GF-D8 (cell line): ENCODE measurements around the gene PANK4.

Source experiments
- DNase-seq: peaks from one replicate; lab custom pipeline; 2025; lab: John Stamatoyannopoulos, UW

PANK4 gene

DNA sequence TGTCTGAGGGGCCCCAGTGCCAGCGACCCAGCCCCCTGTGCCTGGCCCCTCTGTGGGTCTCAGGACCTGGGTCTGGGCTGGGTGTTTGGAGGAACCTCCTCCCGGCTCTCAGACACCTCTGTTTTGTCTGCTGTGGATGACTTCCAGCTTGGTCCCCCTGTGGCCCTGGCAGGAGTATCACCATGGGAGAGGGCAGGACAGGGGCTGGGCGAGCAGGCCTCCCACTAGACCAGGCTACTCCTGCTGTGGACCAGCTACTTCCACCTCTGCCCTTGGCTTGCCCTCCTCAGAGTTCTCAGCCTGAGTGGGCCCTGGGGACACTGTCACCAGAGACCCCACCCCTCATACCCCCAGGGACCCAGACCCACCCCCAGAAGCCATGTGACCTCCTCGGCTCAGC lies 28.5 kb downstream of the PANK4 start:
- no peak for DNase-seq

DNA sequence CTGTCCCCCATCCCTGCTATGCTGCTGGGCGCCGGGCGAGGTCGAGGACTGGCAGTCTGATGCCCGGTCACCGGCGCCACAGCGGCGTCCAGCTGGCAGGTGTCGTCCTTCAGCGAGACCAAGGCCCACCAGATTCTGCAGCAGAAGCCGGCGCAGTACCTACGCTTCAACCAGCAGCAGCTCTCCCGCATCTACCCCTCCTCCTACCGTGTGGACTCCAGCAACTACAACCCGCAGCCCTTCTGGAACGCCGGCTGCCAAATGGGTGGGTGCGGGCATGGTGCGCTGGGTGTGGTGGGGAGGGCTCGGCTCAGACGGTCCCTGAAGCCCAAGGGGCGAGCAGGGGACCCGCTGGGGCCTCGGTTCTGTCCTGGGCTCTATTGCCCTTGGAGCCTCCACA lies 29.6 kb downstream of the PANK4 start:
- no peak for DNase-seq

DNA sequence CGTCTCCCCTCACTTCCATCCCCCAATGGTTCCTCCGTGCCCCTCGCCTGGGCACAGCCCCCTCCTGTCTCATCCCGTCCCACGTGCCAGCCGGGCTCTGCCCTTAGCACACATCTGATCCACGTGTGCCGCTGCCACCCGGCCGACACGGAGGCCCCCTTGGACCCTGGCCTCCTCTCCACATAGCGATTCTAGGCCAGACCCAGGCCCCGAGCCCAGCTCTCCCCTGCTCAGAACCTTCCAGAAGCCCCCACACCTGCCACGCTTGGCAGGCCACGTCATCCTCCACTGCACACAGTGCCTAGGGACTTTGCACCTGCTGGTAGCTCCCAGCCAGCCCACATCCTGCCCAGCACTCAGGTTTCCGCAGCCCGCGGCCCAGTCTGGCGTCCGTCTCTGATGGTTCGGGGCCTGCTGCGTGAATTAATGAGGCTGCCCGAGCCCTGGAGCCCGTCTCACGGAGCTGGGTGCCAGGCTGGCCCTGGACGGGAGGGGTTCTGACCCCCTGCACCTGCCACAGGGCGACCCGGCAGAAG lies 30.2 kb downstream of the PANK4 start:
- DNase-seq: no peak

DNA sequence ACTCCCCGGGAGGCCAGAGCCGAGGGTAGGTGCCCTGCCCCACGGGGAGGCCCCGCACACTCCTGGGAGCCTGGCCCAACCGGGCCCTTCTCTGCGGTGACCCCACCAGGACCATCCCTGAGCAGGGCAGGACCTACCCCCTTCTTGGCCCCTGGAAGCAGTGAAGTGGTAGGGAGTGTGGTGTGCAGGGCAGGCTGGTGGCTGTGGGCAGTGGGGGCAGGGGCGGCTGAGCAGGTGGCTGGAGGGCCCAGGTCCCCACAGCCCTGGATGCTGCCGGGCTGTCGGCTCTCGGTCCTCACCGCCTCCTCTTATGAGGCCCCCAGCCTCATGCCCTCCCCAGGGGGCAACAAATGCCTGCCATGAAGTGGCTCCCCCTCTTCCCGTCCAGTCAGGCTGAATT lies 30.9 kb downstream of the PANK4 start:
- DNase-seq: no peak

DNA sequence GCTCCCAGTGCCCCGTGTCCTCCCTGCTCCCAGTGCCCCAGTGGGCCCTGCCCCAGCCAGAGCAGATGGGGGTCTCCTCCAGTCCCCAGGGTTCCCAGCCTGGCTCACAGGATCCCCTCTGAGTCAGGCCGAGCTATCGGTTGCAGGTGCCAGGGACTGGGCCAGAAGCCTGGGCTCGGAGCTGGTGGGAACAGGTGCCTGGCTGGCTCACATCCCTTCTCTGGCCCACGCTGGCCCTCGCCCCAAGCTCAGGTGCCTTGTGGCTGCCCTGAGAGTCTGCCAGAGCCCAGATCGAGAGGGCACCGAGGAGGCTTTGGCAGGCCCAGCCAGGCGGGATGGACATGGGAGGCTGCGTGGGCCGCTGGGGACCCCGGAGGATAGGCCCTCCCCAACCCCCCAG lies 31.4 kb downstream of the PANK4 start:
- no peak for DNase-seq

DNA sequence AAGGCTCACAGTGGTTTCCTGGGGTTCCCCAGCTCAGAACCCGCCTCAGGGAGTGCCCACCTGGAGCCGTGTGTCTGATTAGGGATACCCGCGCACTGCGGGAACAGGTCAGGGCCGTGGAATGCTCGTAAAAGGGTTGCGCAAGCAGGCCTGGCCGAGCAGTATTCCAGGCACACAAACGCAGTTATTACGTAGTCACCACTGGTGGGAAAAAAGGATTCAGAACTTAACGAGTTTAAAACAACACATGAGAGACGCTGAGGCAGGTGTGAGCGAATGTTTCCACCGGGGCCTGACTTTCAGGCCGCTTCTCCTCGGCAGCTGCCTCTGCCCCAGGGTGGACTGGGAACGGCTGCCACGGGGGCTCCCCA lies 32.1 kb downstream of the PANK4 start:
- DNase-seq: no peak

DNA sequence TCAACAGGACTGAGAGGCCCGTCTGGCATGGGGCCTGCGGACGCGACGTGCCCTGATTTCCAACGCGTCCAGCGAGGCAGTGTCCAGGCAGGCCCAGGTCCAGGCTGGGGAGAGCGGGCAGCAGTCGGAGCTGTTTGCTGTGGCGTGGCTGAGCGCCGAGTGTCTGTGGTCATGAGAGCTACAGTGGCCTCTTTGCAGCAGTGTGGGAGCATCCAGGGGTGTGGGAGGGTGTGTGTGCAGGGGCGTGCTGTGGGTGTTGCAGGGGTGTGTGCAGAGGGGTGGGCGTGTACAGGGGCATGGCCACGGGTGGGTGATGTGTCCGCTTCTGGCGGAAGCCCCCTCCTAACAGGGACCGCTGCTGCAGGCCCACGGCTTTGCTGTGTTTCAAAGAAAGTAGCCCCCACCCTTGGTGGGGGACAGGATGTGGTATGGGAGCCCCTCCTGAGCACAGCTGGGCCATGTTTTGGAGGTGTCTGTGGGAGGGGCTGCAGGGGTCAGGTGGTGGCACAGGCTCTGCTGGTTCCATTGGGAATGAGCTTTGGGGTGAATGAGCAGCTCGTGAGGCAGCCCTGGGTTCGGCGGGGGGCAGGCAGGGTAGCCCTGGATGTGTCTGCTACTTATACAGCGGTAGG lies 32.6 kb downstream of the PANK4 start:
- DNase-seq: no peak

DNA sequence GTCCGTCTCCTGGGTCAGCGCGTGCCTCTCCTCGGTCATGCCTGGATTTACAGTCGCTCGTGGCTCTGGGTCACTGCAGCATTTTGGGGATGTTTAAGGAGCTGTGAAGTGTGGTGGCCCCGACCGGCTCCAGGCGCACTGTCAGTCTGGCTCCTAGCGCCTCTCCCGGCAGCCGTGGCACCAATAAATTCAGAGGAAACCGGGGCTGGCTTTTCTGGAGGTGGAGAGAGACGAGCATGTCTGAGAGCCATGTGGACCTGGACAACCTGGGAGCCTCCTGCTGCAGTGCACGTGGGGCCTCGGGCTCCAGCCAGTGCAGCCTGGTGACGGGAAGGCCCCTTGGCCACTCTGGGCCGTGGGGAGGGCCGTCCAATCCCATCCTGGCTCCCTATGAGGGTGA lies 33.2 kb downstream of the PANK4 start:
- DNase-seq: no peak

DNA sequence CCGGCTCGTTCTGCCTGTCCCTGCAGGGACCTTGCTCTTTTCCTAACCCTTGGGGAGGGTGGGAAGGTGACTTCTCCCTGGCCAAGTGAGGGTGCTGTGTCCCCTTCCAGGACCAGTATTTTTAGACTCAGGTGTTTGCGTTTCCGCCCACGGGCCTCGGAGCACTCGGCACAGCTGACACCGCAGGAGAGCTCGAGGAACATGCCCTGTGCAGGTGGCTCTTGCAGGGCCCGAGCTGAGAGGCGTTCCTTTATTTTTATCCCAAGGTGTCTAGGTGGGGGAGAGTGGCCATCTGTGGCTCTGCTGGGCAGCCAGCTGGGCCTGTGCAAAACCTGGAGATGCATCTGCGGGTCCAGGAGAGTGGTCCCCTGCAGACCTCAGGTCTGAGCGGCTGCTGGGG lies 34.3 kb downstream of the PANK4 start:
- no peak for DNase-seq

DNA sequence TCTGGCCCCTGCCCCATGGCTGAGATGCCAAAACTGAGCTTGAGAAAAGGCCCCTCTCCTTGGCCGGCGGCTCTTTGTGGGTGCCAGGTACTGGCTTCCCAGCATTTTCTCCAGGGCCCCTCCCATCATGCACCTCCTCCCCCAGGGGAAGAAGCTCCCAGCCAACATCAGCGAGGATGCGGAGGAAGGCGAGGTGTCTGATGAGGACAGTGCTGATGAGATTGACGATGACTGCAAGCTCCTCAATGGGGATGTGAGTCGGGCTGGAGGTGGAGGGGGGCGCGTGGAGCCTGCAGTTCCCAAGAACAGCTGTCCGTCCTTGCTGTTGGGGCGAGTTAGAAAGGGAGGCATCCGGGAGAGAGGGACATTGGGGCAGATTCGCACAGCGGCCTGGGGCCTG lies 36.8 kb downstream of the PANK4 start:
- DNase-seq: no peak

DNA sequence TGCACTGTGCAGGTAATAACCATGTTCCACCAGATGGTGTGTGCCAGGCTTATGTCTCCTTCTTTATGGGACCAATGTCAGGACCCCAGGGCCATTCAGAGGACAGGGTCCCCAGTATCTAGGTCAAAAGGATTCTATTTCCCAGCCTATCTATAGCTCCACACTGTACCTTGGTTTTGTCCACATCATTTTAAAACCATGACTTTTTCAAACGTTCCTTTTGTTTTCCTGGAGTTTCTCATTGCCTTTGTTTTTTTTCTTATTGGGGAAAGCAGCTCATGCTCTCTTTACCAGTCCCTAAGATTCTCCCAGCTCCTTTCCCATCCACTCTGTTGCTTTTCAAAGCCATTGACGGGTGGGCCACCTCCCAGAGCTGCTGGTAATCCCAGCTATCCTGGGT lies 37.7 kb downstream of the PANK4 start:
- no peak for DNase-seq

DNA sequence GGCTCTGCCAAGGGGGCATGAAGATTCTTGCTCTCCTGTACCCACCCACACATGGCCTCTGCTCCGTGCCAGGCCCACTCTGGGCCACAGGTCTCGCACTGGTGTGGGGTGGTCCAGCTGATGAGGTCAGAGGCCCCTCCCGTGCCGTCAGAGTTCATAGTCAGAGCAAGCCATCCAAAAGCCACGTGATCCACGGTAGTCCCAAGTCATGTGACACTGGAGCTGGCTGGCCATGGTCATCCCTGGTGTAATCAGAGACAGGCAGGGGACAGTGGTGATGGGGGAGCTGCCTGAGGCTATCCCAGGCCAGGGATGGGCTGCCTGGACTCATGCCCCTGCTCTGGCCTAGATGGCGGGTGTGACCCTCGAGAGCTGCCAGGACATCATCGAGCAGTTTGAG lies 39.8 kb downstream of the PANK4 start:
- no peak for DNase-seq

DNA sequence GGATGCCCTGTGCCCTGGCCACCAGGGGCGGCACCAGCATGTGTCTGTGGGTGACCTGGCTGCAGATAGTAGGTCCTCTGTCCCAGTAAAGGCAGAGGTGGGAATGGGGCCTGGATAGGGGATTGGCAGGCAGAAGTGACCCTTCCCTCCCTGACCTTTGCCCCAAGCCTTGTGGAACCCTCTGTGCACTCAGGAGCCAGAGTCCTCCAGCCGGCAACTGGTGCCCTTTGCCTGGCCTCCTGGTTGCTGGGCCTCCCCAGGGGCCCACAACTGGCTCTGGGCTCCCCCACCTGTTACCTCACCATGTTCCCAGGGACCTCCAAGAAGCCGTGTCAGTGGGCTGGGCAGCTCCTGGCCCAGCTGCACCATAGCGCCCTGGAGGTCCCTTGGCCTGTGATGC lies 40.4 kb downstream of the PANK4 start:
- DNase-seq: no peak

DNA sequence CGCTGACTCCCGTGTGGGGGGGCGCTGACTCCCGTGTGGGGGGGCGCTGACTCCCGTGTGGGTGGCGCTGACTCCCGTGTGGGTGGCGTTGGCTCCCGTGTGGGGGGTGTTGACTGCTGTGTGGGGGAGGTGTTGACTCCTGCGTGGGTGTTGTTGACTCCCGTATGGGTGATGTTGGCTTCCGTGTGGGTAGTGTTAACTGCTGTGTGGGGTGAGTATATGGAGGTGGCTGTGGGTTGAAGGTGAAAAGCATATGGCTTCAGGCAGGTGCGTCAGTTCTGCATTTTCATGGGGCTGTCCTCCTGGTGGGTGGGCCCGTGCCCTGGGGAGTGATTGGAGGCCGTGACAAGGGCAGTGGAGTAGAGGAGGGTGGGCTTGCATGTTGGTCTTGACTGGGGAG lies 42.4 kb downstream of the PANK4 start:
- DNase-seq: no peak

DNA sequence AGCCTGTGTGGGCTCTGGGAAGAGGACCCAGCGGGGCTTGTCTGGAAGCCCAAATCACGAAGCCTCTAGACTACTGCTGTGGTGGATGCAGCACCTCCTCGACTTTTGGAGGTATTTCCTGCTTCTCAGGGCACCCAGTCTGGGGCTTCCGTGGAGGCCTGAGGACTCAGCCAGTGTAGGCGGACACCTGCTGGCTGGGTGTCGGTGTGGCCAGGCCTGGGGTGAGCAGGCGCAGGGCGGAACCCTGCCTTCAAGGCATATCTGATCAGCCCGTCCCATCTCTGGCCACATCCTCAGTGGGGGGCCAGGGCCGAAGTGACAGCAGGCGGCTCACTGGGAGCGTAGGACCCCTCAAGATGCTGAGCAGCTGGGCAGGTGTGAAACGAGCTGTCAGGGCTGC lies 43.4 kb downstream of the PANK4 start:
- DNase-seq: no peak

DNA sequence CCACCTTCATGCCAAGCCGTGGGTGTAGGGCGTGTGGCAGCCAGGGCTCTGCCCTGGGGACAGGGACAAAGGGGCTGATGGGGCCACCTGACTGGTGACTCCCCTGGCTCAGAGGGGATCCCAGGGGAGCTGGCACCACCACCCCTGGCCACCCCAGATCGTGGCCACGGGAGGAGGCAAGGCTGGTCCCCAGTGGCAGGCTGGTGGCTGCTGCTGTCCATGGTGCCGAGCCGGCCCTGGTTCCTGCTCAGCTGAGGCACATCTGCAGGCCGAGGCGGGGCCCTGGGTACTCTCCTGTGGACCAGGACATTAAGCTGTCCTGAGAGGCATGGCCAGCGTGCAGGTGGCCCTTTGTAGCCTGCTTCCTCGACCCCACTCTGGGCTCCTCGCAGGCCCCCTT lies 43.8 kb downstream of the PANK4 start:
- no peak for DNase-seq

DNA sequence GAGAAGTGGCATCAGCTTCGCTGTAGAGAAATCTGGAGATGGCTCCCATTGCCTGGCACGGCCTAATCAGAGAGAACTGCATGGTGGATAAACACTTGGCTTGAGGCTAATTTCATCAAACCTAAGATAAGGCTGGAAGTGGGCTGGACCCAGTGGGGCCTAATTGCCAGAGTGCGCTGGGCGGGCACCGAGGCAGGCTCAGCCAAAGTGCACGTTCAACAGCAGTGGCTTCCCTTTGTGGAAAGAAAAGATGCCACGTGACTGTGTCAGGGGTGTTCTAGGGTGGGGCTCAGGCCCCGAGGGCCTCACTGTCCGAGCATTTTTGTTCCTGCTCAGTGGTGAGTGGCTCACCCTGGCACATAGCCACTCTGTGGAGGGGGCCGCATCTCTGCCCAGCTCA lies 44.5 kb downstream of the PANK4 start:
- no peak for DNase-seq

DNA sequence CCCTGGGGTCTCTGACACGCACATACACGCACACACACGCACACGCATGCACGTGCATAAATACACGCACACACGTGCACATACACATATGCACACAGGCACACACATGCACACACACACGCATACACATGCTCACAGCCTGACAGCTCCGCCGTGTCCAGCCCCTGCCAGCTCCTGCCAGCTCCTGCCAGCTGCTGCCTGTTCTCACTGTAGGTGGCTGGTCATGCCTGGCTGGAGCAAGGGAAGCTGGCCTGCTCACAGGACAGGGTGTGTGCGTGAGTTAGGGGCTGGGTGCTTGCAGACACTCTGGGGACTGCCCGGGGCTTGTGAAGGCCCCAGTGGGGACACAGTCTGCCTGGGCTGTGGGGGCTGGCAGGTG lies 45.4 kb downstream of the PANK4 start:
- no peak for DNase-seq

DNA sequence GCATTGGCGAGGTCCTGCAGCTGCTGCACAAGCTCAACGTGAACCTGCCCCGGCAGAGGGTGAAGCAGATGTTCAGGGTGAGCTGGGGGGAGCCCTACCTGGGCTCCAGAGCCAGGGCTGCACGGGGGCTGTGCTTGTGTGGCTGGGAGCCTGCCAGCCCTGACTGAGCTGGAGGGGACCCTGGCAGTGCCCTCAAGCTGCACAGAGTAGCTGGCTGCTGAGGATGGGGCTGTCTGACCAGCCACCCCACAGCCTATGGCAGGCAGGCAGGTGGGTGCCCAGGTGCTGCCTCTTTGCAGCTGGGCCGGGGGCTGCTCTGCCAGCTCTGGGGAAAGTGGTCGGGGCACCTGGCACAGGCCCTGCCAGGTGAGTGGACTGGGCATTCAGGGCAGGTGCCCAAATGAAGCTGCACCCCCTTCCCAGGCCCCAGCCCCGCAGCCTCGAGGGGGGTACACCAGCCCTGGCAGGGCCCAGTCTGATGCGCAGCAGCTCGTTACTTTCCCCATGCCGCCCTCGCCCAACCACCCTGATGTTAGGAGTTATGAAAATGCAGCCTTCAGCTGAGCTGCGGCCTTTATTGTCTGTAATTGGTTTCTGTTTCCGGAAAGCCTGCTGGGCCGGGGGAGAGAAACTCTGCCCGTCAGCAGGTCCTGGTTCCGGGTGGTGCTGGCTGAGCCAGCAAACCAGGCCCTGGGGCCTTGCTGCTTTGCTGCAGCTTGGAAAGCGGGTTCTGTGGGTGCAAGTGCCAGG lies 46.0 kb downstream of the PANK4 start:
- no peak for DNase-seq

DNA sequence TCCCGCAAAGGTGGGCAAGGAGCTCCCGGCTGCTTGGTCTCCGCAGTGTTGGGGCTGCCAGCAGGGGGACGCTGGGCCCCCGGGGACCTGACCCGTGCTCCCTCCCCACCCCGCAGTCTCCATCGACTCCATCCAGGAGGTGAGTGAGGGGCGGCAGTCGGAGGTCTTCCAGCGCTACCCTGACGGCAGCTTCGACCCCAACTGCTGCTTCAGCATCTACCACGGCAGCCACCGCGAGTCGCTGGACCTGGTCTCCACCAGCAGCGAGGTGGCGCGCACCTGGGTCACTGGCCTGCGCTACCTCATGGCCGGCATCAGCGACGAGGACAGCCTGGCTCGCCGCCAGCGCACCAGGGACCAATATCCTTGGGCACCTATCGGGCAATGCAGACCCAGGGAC lies 46.8 kb downstream of the PANK4 start:
- no peak for DNase-seq

DNA sequence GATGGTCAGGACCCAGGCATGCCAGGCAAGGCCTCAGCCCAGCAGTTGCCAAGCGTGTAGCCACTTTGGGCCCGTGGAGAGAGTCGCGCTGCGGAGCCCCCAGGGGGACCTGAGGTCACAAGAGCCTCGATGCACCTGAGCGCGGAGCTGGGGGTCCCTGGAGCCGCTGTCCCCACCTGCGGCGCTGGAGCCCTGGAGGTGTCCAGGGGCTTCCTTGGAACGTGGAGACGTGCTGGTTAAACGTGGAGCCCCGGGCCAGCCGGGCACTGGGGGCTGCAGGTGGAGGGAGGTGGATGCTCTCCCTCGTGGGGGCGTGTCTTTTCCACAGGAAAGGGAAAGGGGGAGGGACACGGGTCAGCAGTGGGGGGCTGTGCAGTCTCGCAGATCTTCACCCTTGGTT lies 47.2 kb downstream of the PANK4 start:
- no peak for DNase-seq

DNA sequence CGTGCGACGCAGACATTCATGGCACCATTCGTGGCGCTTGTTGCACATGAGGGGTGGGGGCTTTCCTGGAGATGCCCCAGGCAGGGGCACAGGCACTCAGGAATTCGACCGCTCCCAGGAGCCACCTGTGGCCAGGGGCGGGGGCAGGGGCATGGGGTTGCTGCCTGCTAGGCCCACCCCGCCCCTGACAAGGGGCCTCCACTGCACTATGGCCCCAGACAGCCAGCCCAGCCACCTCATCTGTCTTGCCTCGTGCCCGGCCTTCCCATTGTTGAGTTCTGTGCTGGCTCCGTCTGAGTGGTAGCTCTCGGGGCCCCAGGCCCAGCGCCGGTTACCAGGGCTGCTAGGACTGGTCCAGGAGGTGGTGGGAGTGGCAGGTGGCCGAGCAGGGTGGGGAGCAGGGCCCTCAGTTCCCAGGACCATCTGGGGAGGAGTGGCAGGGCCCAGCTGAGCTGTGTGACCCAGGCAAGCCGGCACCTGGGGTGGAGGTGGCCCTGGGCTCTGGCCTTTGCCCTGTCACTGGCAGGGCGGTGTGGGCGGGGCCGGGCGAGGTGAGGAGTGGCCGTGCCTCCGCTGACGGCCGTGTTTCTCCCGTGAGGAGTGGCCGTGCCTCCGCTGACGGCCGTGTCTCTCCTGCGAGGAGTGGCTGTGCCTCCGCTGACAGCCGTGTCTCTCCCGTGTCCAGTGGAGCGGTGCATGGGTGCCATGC lies 48.5 kb downstream of the PANK4 start:
- DNase-seq: no peak

DNA sequence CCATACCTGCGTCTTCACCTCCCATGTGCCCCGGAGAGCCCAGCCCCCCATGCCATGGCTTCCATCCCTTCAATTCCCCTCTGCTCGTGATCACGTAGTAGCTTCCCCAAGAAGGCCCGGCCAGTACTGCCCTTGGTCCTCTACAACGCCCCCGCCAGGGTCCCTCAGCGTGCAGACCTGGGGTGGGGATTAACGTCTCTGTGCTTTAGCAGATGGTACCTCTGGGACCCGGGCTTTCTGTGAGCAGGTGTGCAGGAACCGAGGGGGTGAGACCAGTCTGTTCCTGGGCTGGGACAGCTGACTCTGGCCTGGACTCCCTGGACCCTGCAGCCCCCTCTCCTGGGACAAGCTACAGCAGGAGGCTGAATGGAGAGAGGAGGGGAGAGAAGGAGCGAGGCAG lies 49.1 kb downstream of the PANK4 start:
- DNase-seq: no peak
